Liver (tissue), 9 donors: ENCODE results near the gene ARL5A. TPM values are rescaled to one million over a fixed set of nuclear protein-coding genes. Genes with fewer than 3 reads are reported as not detected.

ENCODE experiments used
- DNase-seq: peaks from one replicate; pipeline ENCODE4 v3.0.0-alpha.2; 2017; ENCODE audit warnings: low spot score
- H3K27ac ChIP-seq, 2 donors: one replicate each; pipeline ENCODE4 v1.7.0; 2013; ENCODE audit warnings: inconsistent platforms in 2 of 2, low read length in 2 of 2, control low read depth in 1 of 2, low read depth in 1 of 2, mild to moderate bottlenecking in 1 of 2
- H3K27me3 ChIP-seq, 4 donors: one replicate each; pipeline versions ENCODE4 v1.6.1 to v1.7.0; 2013; ENCODE audit warnings: low read length in 3 of 4, inconsistent platforms in 1 of 4, mild to moderate bottlenecking in 1 of 4, moderate library complexity in 1 of 4; ENCODE audit not compliant: control insufficient read depth in 4 of 4, insufficient read depth in 4 of 4
- H3K36me3 ChIP-seq, 4 donors: one replicate each; pipeline versions ENCODE4 v1.6.1 to v1.7.0; 2013; ENCODE audit warnings: low read length in 3 of 4, mild to moderate bottlenecking in 3 of 4, low read depth in 1 of 4, moderate library complexity in 1 of 4; ENCODE audit not compliant: control insufficient read depth in 4 of 4, insufficient read depth in 3 of 4
- H3K4me1 ChIP-seq, 4 donors: one replicate each; pipeline versions ENCODE4 v1.6.1 to v1.7.0; 2013; ENCODE audit warnings: low read length in 3 of 4, mild to moderate bottlenecking in 3 of 4, moderate library complexity in 1 of 4; ENCODE audit not compliant: control insufficient read depth in 4 of 4, insufficient read depth in 4 of 4
- H3K4me3 ChIP-seq, 3 donors: one replicate each; pipeline versions ENCODE4 v1.6.1 to v1.7.0; 2013; ENCODE audit warnings: low read length in 3 of 3, control low read depth in 1 of 3, low read depth in 1 of 3, mild to moderate bottlenecking in 1 of 3
- H3K9ac ChIP-seq, 2 donors: one replicate each; pipeline ENCODE4 v1.7.0; 2013; ENCODE audit warnings: low read length in 2 of 2, mild to moderate bottlenecking in 2 of 2, moderate library complexity in 2 of 2, control low read depth in 1 of 2, low read depth in 1 of 2
- H3K9me3 ChIP-seq, 4 donors: one replicate each; pipeline versions ENCODE4 v1.6.1 to v1.7.0; 2013; ENCODE audit warnings: low read length in 3 of 4; ENCODE audit not compliant: control insufficient read depth in 4 of 4
- EGR1 ChIP-seq, 2 donors: IDR thresholded peaks; 2 replicates each; pipeline ENCODE4 v1.6.1; 2016 to 2018; ENCODE audit warnings: antibody characterized with exemption in 2 of 2, low read depth in 2 of 2
- FOXA1 ChIP-seq: IDR thresholded peaks from 2 replicates; pipeline ENCODE4 v1.6.1; 2016; ENCODE audit warnings: antibody characterized with exemption
- FOXA2 ChIP-seq: IDR thresholded peaks from 2 replicates; pipeline ENCODE4 v1.6.1; 2016; ENCODE audit warnings: antibody characterized with exemption
- GABPA ChIP-seq, 2 donors: IDR thresholded peaks in 1 of 2; conservative IDR thresholded peaks in 1 of 2; 2 replicates each; pipeline ENCODE4 v1.6.1; 2016; ENCODE audit warnings: antibody characterized with exemption in 2 of 2, mild to moderate bottlenecking in 1 of 2, moderate library complexity in 1 of 2
- HNF4A ChIP-seq, 2 donors: conservative IDR thresholded peaks; 2 replicates each; pipeline ENCODE4 v1.6.1; 2016; ENCODE audit warnings: antibody characterized with exemption in 2 of 2, mild to moderate bottlenecking in 2 of 2
- HNF4G ChIP-seq: IDR thresholded peaks from 2 replicates; pipeline ENCODE4 v1.6.1; 2016; ENCODE audit warnings: antibody characterized with exemption
- JUND ChIP-seq, 2 donors: IDR thresholded peaks; 2 replicates each; pipeline ENCODE4 v1.6.1; 2016; ENCODE audit warnings: antibody characterized with exemption in 2 of 2
- NR2F2 ChIP-seq: IDR thresholded peaks from 2 replicates; pipeline ENCODE4 v1.6.1; 2016; ENCODE audit warnings: antibody characterized with exemption
- SP1 ChIP-seq: IDR thresholded peaks from 2 replicates; pipeline ENCODE4 v1.6.1; 2018; ENCODE audit warnings: antibody characterized with exemption, mild to moderate bottlenecking
- YY1 ChIP-seq: IDR thresholded peaks from 2 replicates; pipeline ENCODE4 v1.6.1; 2016; ENCODE audit warnings: antibody characterized with exemption, mild to moderate bottlenecking
- WGBS: extraction: QIAGEN DNeasy Blood & Tissue Kit; methylation state at CpG from one replicate; pipeline ENCODE4 v1.1.7; 2013; 5-methylcytosine and 5-hydroxymethylcytosine counted together
- polyA plus RNA-seq, 2 donors: library from polyadenylated mRNA; stranded (reverse) in 1 of 2; unstranded in 1 of 2; fragments of 200-250 nt in 1 of 2; fragments of >200 nt in 1 of 2; fragmentation: Nextera tagmentation in 1 of 2; extraction: Ambion mirVana in 1 of 2; gene quantifications; one replicate each; pipeline versions ENCODE4 v1.2.1 to v1.2.3, GENCODE V29; 2013 to 2015
- total RNA-seq, 2 donors: library from RNA; depleted of rRNA; stranded (reverse); fragments of >200 nt; gene quantifications; one replicate each; pipeline ENCODE4 v1.2.3, GENCODE V29; 2014
- TF ChIP-seq, protein P1 (sequence below): fragments of 150-350 bp; IDR thresholded peaks from 2 replicates; pipeline ENCODE4 v1.5.1; 2017; ENCODE audit warnings: improper control_type of control experiment, low read depth, low read length; ENCODE audit not compliant: missing input control
- TF ChIP-seq, protein P2 (sequence below): IDR thresholded peaks from 2 replicates; pipeline ENCODE4 v1.6.1; 2016; ENCODE audit warnings: antibody characterized with exemption
- TF ChIP-seq, protein P3 (sequence below): IDR thresholded peaks from 2 replicates; pipeline ENCODE4 v1.6.1; 2016; ENCODE audit warnings: antibody characterized with exemption
- TF ChIP-seq, protein P4 (sequence below): IDR thresholded peaks from 2 replicates; pipeline ENCODE4 v1.6.1; 2016; ENCODE audit warnings: antibody characterized with exemption
- TF ChIP-seq, protein P5 (sequence below): IDR thresholded peaks from 2 replicates; pipeline ENCODE4 v1.6.1; 2016; ENCODE audit warnings: antibody characterized with exemption, mild to moderate bottlenecking
- donor health status: healthy.
- donor health status: healthy.
- donor health status: healthy.
- donor health status: healthy.
- donor health status: healthy.

ARL5A gene
- total and polyA plus RNA-seq, 4 donors: 9.0 to 41.6 (median 18.0) TPM

DNA sequence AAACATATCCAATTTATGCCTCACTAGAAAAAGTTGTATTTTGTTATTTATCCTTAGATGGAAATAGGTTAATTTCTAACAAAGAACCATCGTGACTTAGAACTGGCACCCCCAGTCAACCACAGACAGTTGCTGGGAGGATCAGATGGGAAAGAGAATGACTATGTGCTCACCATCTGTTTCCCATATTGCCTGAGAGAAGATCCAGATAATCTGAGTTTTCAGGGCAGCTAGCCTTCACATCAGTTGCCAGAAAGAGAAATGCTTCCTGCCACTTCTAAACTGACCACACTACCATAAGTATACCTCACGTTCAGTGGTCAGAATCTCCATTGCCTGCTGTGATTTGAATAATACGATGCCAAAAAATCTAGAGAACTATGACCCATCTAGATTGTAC is 65.5 kb downstream of the ARL5A start (continued):
- TF ChIP-seq, protein P1, sequence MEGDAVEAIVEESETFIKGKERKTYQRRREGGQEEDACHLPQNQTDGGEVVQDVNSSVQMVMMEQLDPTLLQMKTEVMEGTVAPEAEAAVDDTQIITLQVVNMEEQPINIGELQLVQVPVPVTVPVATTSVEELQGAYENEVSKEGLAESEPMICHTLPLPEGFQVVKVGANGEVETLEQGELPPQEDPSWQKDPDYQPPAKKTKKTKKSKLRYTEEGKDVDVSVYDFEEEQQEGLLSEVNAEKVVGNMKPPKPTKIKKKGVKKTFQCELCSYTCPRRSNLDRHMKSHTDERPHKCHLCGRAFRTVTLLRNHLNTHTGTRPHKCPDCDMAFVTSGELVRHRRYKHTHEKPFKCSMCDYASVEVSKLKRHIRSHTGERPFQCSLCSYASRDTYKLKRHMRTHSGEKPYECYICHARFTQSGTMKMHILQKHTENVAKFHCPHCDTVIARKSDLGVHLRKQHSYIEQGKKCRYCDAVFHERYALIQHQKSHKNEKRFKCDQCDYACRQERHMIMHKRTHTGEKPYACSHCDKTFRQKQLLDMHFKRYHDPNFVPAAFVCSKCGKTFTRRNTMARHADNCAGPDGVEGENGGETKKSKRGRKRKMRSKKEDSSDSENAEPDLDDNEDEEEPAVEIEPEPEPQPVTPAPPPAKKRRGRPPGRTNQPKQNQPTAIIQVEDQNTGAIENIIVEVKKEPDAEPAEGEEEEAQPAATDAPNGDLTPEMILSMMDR: no peak
- no peak for TF ChIP-seq NR2F2
- TF ChIP-seq HNF4A (conservative IDR thresholded peaks at IDR 0.05): no peak
- TF ChIP-seq FOXA1: no peak
- TF ChIP-seq JUND (IDR thresholded peaks at IDR 0.05): no peak
- TF ChIP-seq HNF4G: no peak
- TF ChIP-seq, protein P2, sequence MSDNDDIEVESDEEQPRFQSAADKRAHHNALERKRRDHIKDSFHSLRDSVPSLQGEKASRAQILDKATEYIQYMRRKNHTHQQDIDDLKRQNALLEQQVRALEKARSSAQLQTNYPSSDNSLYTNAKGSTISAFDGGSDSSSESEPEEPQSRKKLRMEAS: no peak

DNA sequence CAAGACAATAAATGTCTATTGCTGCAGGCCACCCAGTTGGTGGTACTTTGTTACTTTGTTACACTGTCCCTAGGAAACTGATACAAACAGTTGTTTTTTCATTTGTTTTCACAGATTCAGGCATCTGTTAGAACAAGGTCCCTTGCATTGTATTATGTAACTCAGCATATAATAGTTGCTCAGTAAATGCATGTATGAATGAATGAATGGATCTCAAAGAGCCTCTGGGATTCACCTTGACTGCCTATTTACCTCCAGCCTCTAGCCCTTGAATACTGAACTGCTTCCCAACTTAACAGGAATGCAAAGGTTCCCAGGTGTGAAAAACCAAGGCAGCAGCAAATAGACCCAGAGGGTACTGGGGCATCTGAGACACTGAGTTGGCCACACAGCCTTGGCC is 66.5 kb downstream of the ARL5A start:
- no peak for DNase-seq
- Histone ChIP-seq H3K9me3 (no peaks in the 10 kb centered on the region), H3K4me1 (no peaks in the 10 kb centered on the region), H3K36me3 (no peaks in the 10 kb centered on the region), H3K27me3 (no peaks in the 10 kb centered on the region), H3K9ac (no peak overlapping the region), H3K27ac (no peak overlapping the region), H3K4me3 (no peak overlapping the region)
- TF ChIP-seq, protein P3, sequence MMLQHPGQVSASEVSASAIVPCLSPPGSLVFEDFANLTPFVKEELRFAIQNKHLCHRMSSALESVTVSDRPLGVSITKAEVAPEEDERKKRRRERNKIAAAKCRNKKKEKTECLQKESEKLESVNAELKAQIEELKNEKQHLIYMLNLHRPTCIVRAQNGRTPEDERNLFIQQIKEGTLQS: no peak
- TF ChIP-seq, protein P4, sequence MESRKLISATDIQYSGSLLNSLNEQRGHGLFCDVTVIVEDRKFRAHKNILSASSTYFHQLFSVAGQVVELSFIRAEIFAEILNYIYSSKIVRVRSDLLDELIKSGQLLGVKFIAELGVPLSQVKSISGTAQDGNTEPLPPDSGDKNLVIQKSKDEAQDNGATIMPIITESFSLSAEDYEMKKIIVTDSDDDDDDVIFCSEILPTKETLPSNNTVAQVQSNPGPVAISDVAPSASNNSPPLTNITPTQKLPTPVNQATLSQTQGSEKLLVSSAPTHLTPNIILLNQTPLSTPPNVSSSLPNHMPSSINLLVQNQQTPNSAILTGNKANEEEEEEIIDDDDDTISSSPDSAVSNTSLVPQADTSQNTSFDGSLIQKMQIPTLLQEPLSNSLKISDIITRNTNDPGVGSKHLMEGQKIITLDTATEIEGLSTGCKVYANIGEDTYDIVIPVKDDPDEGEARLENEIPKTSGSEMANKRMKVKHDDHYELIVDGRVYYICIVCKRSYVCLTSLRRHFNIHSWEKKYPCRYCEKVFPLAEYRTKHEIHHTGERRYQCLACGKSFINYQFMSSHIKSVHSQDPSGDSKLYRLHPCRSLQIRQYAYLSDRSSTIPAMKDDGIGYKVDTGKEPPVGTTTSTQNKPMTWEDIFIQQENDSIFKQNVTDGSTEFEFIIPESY: no peak
- TF ChIP-seq HNF4G: no peak
- TF ChIP-seq, protein P2: no peak
- TF ChIP-seq FOXA2: no peak
- TF ChIP-seq GABPA (IDR thresholded peaks at IDR 0.05 in 1 of 2, conservative IDR thresholded peaks at IDR 0.05 in 1 of 2): no peak
- TF ChIP-seq SP1: no peak
- TF ChIP-seq, protein P5, sequence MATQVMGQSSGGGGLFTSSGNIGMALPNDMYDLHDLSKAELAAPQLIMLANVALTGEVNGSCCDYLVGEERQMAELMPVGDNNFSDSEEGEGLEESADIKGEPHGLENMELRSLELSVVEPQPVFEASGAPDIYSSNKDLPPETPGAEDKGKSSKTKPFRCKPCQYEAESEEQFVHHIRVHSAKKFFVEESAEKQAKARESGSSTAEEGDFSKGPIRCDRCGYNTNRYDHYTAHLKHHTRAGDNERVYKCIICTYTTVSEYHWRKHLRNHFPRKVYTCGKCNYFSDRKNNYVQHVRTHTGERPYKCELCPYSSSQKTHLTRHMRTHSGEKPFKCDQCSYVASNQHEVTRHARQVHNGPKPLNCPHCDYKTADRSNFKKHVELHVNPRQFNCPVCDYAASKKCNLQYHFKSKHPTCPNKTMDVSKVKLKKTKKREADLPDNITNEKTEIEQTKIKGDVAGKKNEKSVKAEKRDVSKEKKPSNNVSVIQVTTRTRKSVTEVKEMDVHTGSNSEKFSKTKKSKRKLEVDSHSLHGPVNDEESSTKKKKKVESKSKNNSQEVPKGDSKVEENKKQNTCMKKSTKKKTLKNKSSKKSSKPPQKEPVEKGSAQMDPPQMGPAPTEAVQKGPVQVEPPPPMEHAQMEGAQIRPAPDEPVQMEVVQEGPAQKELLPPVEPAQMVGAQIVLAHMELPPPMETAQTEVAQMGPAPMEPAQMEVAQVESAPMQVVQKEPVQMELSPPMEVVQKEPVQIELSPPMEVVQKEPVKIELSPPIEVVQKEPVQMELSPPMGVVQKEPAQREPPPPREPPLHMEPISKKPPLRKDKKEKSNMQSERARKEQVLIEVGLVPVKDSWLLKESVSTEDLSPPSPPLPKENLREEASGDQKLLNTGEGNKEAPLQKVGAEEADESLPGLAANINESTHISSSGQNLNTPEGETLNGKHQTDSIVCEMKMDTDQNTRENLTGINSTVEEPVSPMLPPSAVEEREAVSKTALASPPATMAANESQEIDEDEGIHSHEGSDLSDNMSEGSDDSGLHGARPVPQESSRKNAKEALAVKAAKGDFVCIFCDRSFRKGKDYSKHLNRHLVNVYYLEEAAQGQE: no peak

DNA sequence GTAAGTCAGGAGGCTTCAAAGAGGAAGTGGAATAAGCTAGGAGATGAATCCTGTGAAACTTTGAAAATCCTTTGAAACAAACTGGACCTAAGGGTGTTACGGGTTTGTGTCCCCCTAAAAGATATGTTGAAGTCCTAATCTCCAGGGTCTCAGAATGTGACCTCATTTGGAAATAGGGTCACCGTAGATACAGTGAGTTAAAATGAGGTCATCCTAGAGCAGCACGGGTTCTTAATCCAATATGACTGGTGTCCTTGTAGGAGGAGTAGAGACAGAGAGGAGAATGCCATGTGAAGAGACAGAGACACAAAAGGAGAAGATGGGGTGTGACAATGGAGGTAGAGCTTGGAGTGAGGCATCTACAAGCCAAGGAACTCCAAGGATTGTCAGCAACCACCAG is 67.0 kb downstream of the ARL5A start:
- WGBS: 90% methylated on average over 3 of the region's 3 CpGs
- no peaks in the 10 kb centered on the region for H3K36me3 ChIP-seq
- no peak for TF ChIP-seq YY1
- TF ChIP-seq EGR1 (IDR thresholded peaks at IDR 0.05; ENCODE audit: low read depth in 2 of 2): no peak
- no peak for TF ChIP-seq FOXA2
- TF ChIP-seq FOXA1: no peak
- TF ChIP-seq, protein P1: no peak
- no peak for TF ChIP-seq JUND (IDR thresholded peaks at IDR 0.05)
- TF ChIP-seq, protein P2: no peak
- TF ChIP-seq, protein P3: no peak

More for the DNA sequence above, 67.0 kb downstream of the ARL5A start:
- H3K4me3 ChIP-seq: no peak overlapping the region
- no peaks in the 10 kb centered on the region for H3K9me3 ChIP-seq
- H3K9ac ChIP-seq: no peak overlapping the region
- H3K27me3 ChIP-seq: no peaks in the 10 kb centered on the region
- no peaks in the 10 kb centered on the region for H3K4me1 ChIP-seq
- DNase-seq: no peak
- no peak overlapping the region for H3K27ac ChIP-seq
